DOHH2 (cell line): ENCODE results near the gene NAA10.

Experiments used
- CTCF ChIP-seq: fragments of 200-600 bp; sonication (generic); IDR thresholded peaks from one replicate; pipeline ENCODE4 v1.5.1; 2014; ENCODE audit warnings: antibody characterized with exemption, mild to moderate bottlenecking, low read depth, low read length; ENCODE audit not compliant: poor library complexity, severe bottlenecking
- EZH2phosphoT487 ChIP-seq: fragments of 200-600 bp; sonication (generic); IDR thresholded peaks from 2 replicates; pipeline ENCODE4 v1.6.1; 2017; ENCODE audit warnings: borderline replicate concordance, mild to moderate bottlenecking, antibody characterized with exemption, low read length, moderate library complexity, mixed read lengths

GRCh38 chrX:153885208-153885787, 49.5 kb downstream of the NAA10 start:
- TF ChIP-seq CTCF (no peak), EZH2phosphoT487 (no peak)
